Gastrocnemius medialis (tissue), 4 donors: ENCODE measurements around the gene BRAF. TPM values are rescaled to one million over a fixed set of nuclear protein-coding genes. Genes with fewer than 3 reads are reported as not detected.

Source experiments
- ATAC-seq, 2 donors: fragments of 150-250 bp; one replicate each; pipeline ENCODE4 v1.9.1; 2016
- DNase-seq, 2 donors: peaks; one replicate each; pipeline ENCODE4 v3.0.0-alpha.2; 2019
- H3K27ac ChIP-seq, 4 donors: fragments of 200-600 bp; sonication (generic); 1 replicate in 1 of 4; 2 replicates in 3 of 4; pipeline ENCODE4 v1.5.1; 2016 to 2018; ENCODE audit warnings: mild to moderate bottlenecking in 2 of 4, moderate library complexity in 1 of 4
- H3K27me3 ChIP-seq, 3 donors: fragments of 200-600 bp; sonication (generic) in 2 of 3; 1 replicate in 1 of 3; 2 replicates in 2 of 3; pipeline versions ENCODE4 v1.5.1 to v1.6.0; 2016 to 2019; ENCODE audit warnings: mild to moderate bottlenecking in 1 of 3, moderate library complexity in 1 of 3
- H3K36me3 ChIP-seq, 2 donors: fragments of 200-600 bp; sonication (generic) in 1 of 2; one replicate each; pipeline ENCODE4 v1.5.1; 2017 to 2018
- H3K4me1 ChIP-seq, 2 donors: fragments of 200-600 bp; sonication (generic) in 1 of 2; one replicate each; pipeline ENCODE4 v1.5.1; 2016 to 2017; ENCODE audit warnings: mild to moderate bottlenecking in 2 of 2
- H3K4me3 ChIP-seq, 4 donors: fragments of 200-600 bp; sonication (generic) in 3 of 4; 1 replicate in 1 of 4; 2 replicates in 3 of 4; pipeline ENCODE4 v1.5.1; 2016 to 2019; ENCODE audit warnings: mild to moderate bottlenecking in 2 of 4
- H3K9me3 ChIP-seq, 3 donors: fragments of 200-600 bp; sonication (generic) in 2 of 3; 1 replicate in 1 of 3; 2 replicates in 2 of 3; pipeline ENCODE4 v1.5.1; 2016 to 2019
- CTCF ChIP-seq, 5 experiments: fragments of 450-650 bp in 3 of 5; fragments of 200-600 bp in 2 of 5; sonication (generic) in 2 of 5; IDR thresholded peaks in 4 of 5; conservative IDR thresholded peaks in 1 of 5; 1 replicate in 4 of 5; 2 replicates in 1 of 5; pipeline ENCODE4 v1.5.1; 2016 to 2019; ENCODE audit warnings: antibody characterized with exemption in 5 of 5, mild to moderate bottlenecking in 3 of 5, moderate library complexity in 3 of 5
- POLR2A ChIP-seq, 2 donors: fragments of 450-650 bp; IDR thresholded peaks; one replicate each; pipeline ENCODE4 v1.6.1; 2017; ENCODE audit warnings: antibody characterized with exemption in 2 of 2, mild to moderate bottlenecking in 2 of 2, moderate library complexity in 2 of 2
- in situ Hi-C, 4 donors: fragments of 200-750 bp; cut with MboI; loops; one replicate each; pipeline versions ENCODE4 v1.15.0 to v1.8.0; 2017; ENCODE audit warnings: low sequenced_read_pairs in 4 of 4
- intact Hi-C: fragments of 100-400 bp; cut with DNase I; formaldehyde crosslinking; loops from one replicate; pipeline ENCODE4 v1.15.1; 2023; ENCODE audit warnings: low total_unique reads
- total RNA-seq, 4 donors: library from RNA; depleted of rRNA; stranded (reverse); fragments of >200 nt; gene quantifications; one replicate each; pipeline versions ENCODE4 v1.1.0 to v1.2.3, GENCODE V29; 2016

Gene BRAF
- total RNA-seq, 4 donors from 2014 or later: 10.0 to 28.4 (median 19.2) TPM

DNA sequence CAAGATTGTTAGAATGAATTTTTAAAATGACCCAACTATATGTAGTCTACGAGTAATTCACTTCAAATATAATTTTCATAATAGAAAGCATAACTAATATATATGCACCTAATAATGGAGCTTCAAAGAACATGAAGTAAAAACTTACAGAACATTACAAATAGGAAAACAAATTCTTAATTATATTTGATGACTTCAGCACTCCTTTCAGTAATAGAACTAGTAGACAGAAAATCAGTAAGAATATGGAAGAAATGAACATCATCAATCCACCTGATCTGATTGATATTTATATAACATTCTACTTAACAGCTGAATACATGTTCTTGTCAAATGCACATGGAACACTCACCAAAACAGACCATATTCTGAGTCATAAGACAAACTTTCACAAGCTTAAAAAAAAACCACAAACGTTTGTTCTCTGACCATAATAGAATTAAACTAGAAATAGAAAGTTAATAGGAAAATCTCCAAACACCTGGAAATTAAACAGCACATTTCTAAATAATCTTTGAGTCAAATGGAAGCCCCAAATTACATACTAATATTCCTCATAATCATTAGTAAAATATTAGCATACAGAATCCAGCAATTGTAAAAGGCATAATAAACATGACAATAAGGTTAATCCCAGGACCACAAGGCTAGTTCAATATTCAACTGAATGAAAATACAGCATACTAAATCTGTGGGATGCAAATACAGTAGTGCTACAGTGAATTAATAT lies 48.0 kb downstream of the BRAF start:
- H3K4me3 ChIP-seq: no peak overlapping the region
- H3K27ac ChIP-seq: no peak overlapping the region
- intact Hi-C loops: no loop called here
- H3K4me1 ChIP-seq: peaks cover 9 to 17% of the 10 kb centered on the region in 2 donors
- TF ChIP-seq POLR2A (IDR thresholded peaks at IDR 0.05) (no peak), CTCF (IDR thresholded peaks at IDR 0.05 in 4 of 5, conservative IDR thresholded peaks at IDR 0.05 in 1 of 5) (no peak)
- no peaks in the 10 kb centered on the region for H3K9me3 ChIP-seq
- H3K27me3 ChIP-seq: no peaks in the 10 kb centered on the region
- no peak for DNase-seq
- no peak for ATAC-seq
- in situ Hi-C loops: no loop called here
- no peaks in the 10 kb centered on the region for H3K36me3 ChIP-seq

DNA sequence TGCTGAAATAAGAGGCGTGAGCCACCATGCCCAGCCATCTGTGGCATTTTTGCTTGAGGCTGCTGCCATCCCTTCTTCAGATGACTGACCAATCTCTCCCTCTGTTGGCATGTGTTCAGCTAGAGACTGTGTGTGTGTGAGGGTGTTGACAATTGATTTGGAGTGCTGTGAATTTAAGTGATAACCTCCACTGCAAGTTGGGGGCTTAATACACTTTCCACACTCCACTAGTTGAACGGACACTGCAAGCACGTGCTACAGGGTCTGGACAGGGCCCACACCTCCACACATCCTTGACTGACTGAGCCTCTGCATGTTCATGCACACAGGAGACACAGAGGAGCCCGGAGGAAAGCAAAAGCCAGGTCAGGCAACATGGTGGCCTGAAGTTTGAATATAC lies 51.3 kb downstream of the BRAF start:
- ATAC-seq (no peak), DNase-seq (no peak)
- Histone ChIP-seq H3K27me3 (no peaks in the 10 kb centered on the region), H3K4me3 (no peak overlapping the region), H3K4me1 (peaks cover 9 to 17% of the 10 kb centered on the region in 2 donors), H3K27ac (no peak overlapping the region), H3K36me3 (no peaks in the 10 kb centered on the region), H3K9me3 (no peaks in the 10 kb centered on the region)
- in situ Hi-C loops: no loop called here
- no peak for TF ChIP-seq CTCF (IDR thresholded peaks at IDR 0.05 in 4 of 5, conservative IDR thresholded peaks at IDR 0.05 in 1 of 5)
- no peak for TF ChIP-seq POLR2A (IDR thresholded peaks at IDR 0.05)
- intact Hi-C loops: no loop called here

DNA sequence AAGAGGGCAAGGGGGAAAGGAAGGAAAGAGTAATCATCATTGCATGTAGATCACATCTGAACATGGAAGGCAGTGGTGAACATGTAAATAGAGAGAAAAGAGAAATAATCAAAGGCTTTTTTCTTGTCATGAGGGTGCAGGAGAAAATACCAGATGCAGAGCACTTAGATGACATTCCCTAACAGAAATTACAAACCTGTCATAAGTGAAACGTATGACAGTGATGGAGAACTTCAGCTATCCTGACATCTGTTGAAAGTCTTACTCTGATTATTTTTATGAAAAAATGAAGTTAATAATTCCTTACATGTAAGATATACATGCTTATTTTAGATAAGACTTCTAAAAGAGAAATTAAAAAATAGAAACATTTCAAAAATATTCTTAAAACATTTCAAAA lies 54.7 kb downstream of the BRAF start:
- Histone ChIP-seq H3K4me1 (peaks cover 6 to 13% of the 10 kb centered on the region in 2 donors), H3K36me3 (no peaks in the 10 kb centered on the region), H3K9me3 (no peaks in the 10 kb centered on the region), H3K27me3 (no peaks in the 10 kb centered on the region), H3K27ac (no peak overlapping the region), H3K4me3 (no peak overlapping the region)
- intact Hi-C loops: no loop called here
- DNase-seq: no peak
- in situ Hi-C loops: no loop called here
- TF ChIP-seq POLR2A (IDR thresholded peaks at IDR 0.05) (no peak), CTCF (IDR thresholded peaks at IDR 0.05 in 4 of 5, conservative IDR thresholded peaks at IDR 0.05 in 1 of 5) (no peak)
- ATAC-seq: no peak

DNA sequence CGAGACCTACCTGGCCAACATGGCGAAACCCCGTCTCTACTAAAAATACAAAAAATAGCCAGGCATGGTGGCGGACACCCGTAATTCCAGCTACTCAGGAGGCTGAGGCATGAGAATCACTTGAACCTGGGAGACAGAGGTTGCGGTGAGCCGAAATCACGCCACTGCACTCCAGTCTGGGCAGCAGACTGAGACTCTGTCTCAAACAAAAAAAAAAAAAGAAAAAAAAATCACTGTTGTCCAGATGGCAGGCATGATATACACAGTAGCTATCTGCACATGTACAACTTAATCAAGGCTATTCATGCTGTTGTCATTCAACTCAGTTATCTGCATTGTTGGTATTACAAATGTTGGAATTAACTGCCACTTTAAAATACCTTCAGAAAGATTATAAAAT lies 55.3 kb downstream of the BRAF start:
- ATAC-seq (no peak), DNase-seq (no peak)
- Histone ChIP-seq H3K9me3 (no peaks in the 10 kb centered on the region), H3K27me3 (no peaks in the 10 kb centered on the region), H3K4me3 (no peak overlapping the region), H3K27ac (no peak overlapping the region), H3K4me1 (peaks cover 6 to 13% of the 10 kb centered on the region in 2 donors), H3K36me3 (no peaks in the 10 kb centered on the region)
- no peak for TF ChIP-seq POLR2A (IDR thresholded peaks at IDR 0.05)
- intact Hi-C loops (no loop called here), in situ Hi-C loops (no loop called here)

DNA sequence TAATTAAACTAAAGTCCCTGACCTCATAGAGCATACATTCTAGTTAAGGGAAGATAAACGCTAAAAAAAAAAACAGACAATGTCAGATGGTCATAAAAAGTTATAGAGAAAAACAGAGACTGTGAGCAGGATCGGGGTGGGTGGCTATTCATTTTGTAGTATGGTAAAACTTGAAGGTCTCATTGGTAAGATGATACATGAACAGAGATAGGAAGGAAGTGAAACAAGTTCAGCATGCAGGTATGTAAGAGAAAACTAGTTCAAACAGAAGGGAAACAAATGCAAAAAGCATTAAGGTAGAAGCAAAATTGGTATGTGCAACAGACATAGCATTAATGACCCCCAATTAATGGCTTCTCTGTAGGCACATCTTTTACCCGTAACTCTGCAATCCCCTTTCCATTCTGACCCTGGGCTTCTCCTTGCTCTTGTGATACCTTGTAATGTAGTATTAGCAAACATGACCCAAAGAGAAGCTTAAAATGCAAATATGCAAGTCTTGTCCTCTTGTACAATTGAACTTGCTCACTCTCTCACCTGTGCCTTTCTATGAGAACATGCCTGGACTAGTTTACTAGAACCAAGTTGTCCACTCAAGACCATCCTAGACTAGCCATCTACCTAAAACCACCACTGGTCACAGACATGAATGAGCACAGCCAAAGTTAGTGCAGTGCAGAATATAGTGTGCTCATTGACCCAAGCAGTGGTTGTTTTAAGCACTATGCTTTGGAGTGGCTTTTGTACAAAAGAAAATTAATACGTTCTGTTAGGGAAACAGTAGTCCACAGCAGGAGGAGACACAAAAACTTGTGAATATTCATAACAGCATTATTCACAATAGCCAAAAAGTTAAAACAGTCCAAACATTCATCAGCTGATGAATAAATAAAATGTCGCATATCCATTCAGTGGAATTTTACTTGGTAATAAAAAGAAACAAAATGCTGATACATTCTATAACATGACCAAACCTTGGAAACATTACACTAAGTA lies 57.0 kb downstream of the BRAF start:
- no peaks in the 10 kb centered on the region for H3K27me3 ChIP-seq
- peaks cover 6 to 13% of the 10 kb centered on the region in 2 donors for H3K4me1 ChIP-seq
- intact Hi-C loops (no loop called here), in situ Hi-C loops (no loop called here)
- no peaks in the 10 kb centered on the region for H3K36me3 ChIP-seq
- TF ChIP-seq POLR2A (IDR thresholded peaks at IDR 0.05) (no peak), CTCF (IDR thresholded peaks at IDR 0.05 in 4 of 5, conservative IDR thresholded peaks at IDR 0.05 in 1 of 5) (no peak)
- no peak overlapping the region for H3K4me3 ChIP-seq
- ATAC-seq (no peak), DNase-seq (no peak)
- no peaks in the 10 kb centered on the region for H3K9me3 ChIP-seq
- H3K27ac ChIP-seq: no peak overlapping the region
